HG03175 (cell line): Measurements from ENCODE around the gene S100A12.

ENCODE experiments used
- ATAC-seq: cut with Tn5 transposase; IDR thresholded peaks from one replicate; pipeline ENCODE4 v1.9.1; 2021; ENCODE audit warnings: mild to moderate bottlenecking, moderate library complexity; ENCODE audit not compliant: unreplicated experiment

The S100A12 gene

DNA sequence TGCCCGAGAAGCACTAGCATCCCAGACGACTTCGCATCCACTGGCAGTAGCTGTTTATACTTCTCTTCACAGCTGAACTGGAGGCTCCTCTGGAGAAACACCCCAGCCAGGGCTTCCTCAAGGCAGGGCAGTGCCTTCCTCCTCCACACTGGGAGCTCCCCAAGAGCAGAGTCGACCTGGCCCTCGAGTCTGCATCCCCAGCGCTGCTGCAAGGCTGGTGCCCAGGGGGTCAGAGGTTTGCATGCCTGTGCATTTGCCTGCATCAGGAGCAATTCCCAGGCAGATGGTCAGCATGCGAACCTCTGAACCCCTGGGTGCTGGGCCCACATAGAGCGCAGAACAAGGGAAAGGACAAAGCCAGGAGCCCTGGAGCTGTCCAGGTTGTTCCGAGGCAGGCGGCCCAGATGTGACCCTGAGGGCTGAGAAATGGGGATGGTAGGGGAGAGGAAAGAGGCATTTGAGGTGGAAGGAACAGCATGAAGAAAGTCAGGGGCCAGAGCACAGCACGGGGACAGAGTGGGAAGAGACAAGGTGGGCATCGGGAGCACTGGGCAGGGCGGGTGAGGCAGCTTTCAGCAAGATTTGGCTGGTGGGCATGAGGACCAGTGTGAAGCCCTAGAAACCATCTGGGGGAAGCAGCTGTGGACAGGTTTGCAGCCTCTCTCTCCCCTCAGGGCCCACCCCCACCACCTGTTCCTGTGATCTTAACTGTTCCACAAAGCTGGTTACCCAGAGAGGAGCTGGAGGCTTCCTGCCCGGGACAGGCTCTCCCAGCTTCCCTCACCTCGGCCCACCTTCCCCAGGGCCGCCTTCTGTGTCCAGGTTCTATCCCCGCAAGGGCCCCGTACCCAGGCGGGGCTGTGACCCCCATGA lies 21.9 kb upstream of the S100A12 start:
- no peak for ATAC-seq

DNA sequence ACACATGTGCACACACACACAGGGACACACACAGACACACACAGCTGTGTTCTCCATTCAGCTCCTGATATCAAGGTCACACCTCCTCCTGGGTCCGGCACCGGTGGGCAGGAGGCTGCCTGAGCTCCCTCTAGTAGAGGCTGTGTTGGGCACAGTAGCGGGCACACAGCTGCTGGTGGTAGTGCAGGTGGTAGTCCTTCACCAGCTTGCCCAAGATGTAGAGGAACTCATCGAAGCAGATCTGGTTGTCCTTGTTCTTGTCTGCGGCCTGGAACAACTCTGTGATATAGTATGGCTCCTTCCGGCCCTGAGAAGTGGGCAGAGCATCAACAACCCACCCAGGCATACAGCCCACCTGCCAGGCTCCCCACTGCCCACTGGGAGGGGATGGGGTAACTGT lies 21.0 kb upstream of the S100A12 start:
- ATAC-seq, result no peak

DNA sequence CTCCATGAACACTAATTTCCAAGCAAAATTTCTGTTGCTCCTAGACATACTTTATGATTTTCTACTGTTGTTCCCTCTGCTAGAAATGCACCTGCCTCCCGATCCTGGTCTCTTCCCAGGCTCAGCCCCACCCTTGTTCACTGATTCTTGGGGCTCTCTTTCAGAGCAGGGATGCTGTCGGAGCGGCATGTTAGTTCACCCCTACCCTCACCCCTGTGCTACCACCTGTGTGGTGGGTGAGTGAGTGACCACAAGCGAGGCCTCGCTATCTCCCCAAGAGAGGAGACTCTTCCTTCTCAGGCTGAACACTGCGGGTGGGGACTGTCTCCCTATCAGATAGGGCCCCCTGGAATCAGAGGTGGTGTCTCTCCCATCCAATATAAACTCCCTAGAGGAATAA lies 20.4 kb upstream of the S100A12 start:
- no peak for ATAC-seq

DNA sequence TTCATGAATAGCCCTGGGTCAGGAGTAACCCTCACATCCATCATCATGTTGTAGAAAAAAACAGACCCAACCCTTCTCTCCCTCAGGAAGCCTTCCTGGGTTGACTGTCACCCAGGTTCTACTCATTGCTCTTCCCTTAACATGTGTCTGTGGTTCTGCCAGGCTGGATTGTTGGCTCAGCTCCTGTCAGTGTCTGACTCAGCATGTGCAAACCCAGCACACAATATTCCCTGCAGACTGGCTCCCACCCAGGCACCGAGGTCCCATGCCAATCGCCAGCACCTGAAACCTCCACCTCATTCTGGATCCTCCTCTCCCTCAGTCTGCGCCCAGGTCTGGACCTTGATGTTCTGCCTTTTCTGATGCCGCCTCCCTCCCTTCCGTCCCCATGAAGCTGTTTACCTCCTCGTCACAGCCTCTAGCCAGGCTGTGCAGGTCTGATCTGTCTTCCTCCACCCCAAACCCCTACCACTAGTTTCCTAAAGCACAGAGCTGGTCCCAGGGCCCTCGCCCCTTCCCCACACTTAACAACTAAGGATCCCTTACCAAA lies 19.8 kb upstream of the S100A12 start:
- no peak for ATAC-seq

GRCh38 chr1:153394391-153394790 lies 19.0 kb upstream of the S100A12 start:
- no peak for ATAC-seq

- no peak for ATAC-seq
These were observed 18.5 kb upstream of the S100A12 start for GRCh38 chr1:153393926-153394325.

DNA sequence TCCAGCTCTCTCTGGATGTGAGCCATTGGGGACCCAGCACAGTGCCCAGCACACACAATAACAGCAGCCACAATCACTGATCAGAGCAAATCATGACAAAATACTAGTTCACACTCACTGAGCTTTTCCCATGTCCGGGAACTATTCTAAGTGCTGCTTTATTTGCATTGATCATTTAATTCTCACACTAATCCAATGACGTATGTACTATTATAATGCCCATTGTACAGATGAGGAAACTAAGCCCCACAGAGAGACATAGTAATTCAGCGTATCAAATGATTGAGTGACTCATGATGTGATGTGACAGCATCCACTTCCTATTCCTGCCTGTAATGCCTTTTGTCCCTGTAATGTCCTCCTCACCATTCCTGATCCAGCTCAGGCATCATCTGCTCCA lies 17.4 kb upstream of the S100A12 start:
- ATAC-seq, result no peak

DNA sequence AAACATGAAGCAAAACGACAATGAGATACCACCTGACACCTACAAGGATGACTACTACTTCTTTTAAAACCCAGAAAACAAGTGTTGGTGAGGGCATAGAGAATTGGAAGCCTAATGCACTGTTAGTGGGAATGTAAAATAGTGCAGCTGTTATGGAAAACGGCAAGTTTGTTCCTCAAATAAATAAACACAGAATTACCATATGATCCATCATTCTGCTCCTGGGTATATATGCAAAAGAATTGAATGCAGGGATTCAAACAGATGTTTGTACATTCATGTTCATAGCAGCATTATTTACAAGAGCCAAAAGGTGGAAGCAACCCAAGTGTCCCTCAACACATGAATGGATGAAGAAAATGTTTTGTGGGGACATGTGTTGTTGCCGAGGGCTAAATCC lies 16.8 kb upstream of the S100A12 start:
- no peak for ATAC-seq

DNA sequence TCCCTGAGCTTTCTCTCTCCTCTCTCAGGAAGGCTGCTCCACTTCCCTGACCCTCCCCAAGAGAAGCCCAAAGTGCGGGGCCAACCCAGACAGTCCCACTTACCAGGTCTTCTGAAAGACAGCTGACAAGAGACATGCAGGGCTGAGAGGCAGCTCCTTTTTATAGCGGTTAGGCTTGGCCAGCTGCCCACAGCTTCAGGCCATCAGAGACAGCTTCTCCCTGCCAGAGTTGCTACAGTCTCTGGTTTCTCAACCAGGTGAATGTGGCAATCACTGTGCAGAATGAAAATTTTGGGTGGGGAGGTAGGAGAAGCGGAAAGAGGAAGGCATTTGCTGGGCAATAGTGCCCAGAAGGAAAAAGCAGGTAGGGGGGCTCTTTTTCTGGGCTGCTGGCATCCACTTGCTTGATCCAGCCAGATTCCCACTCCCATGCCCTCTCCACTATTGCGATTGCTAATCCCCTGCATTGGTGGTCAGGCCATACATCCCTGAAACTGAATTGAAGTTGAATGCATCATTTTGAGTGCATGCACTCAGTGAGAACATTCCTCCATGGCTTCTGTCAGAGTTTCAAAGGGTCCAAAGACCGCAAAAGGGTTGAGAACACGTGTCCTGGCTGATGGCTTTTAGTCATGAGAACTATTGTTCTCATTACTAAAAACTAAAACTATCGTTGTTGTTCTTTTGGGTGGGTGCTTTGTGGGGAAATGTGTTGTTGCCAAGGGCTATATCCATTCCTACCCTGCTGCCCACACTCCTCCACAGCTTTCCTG lies 15.7 kb upstream of the S100A12 start, which contains the start of gene S100A8:
Gene S100A8 (minus strand): TSS at position 136 of the 773 bp plus-strand sequence. CDS start 538 bp downstream, outside the sequence.
- ATAC-seq, result no peak

DNA sequence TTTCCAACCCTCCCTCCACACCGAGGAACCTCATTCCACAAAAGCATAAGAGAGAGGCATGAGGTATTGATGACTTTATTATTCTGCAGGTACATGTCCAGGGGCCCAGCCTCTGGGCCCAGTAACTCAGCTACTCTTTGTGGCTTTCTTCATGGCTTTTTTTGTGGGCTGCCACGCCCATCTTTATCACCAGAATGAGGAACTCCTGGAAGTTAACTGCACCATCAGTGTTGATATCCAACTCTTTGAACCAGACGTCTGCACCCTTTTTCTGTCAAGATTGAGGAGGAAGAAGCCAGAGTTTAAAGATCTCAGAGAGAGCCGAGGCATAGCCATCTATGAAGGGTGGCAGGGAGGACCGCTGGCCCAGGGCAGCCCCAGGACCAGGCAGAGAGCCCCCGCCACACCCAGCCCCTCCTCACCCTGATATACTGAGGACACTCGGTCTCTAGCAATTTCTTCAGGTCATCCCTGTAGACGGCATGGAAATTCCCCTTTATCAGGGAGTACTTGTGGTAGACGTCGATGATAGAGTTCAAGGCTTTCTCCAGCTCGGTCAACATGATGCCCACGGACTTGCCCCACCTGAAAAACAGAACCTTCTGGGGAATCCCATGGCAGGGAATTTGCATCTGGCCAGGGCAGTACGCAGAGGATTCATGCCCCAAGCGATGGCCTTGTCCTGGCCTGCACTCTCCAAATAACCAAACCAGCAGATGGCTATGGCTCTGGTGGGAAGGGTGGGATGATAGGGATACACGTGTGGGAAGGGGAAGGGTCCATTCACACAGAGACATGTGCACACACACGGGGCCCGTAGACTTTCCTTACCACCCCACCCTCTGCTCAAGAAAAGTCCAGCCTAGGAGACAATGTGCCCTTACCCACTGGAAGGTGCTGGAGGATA lies 14.8 kb upstream of the S100A12 start:
- no peak for ATAC-seq

DNA sequence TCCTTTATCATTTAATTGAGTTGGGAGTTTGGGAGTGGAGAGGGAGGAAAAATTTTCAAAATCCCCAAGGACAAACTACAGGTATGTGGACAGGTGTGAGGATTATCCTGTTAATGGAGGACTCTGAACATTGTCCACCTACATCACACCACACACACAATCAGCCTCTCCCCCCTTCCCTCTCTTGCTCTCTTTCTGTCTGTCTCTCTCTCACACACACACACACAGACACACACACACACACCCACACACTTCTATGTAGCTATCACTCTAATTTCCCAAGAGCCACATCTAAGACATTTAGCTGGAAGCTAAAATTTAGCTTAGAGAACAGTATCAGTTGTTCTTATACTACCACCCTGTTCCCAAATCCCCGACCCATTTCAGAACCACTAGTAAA lies 14.0 kb upstream of the S100A12 start:
- no peak for ATAC-seq

DNA sequence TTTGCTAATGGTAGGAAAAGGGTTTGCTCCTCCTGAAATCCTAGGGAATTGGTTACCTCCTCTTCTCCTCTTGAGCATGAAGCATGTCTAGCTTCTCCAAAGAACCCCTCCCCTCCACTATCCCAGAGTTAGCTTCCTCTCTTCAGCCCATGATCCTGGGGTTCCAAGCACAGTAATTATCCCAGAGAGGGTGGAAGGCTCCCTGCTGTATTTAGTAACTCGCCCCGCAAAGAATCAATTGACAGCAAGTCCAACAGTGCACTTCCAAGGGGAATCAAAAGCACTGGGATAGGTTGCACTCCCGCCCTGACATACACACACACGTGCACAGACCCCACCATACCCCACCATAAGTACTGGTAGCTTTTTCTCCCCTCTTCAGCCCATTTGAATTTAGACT lies 12.4 kb upstream of the S100A12 start:
- no peak for ATAC-seq

DNA sequence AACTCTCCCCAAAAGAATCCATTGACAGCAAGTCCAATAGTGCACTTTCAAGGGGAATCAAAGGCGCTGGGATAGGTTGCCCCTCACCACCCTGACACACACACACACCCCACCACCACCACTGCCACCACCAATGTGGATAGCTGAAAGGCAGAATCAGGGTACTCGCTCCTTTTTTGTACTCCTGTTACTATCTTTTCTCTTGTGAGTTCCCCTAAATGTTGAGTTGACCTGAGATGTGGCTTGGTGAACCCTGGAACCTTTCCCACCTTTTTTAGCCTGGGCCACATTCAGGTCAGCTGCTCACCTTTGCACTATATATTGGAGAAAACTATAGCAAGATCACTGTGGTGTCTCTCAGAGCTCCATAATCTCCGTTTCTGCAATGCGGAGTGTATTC lies 11.6 kb upstream of the S100A12 start:
- ATAC-seq, result no peak

DNA sequence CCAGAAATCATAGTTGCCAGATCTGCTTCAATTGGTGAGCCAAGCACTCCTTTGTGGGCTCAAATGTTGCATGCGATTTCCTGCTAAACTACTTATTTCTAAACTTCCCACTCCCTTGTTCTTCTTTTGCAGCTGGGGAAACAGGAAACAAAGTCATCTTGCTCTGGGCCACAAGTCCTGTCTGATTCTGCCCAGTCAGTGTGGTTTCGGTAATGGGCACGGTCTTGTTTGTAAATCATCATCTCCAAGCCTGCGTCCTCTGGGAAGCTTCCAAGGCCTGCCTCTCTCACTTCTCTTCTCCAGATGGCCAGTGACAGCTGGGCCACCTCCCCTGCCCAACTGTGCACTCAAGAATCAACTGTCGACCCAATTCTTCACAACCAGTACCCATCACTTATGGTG lies 11.1 kb upstream of the S100A12 start:
- ATAC-seq, result no peak

- ATAC-seq, result no peak
These were observed 9.6 kb upstream of the S100A12 start for GRCh38 chr1:153384958-153385580.

- no peak for ATAC-seq
These were observed 5.3 kb upstream of the S100A12 start for GRCh38 chr1:153380711-153381110.

GRCh38 chr1:153379591-153379990 lies 4.2 kb upstream of the S100A12 start:
- ATAC-seq, result no peak

GRCh38 chr1:153374071-153374470 lies 1.4 kb downstream of the S100A12 start:
- ATAC-seq, result no peak

DNA sequence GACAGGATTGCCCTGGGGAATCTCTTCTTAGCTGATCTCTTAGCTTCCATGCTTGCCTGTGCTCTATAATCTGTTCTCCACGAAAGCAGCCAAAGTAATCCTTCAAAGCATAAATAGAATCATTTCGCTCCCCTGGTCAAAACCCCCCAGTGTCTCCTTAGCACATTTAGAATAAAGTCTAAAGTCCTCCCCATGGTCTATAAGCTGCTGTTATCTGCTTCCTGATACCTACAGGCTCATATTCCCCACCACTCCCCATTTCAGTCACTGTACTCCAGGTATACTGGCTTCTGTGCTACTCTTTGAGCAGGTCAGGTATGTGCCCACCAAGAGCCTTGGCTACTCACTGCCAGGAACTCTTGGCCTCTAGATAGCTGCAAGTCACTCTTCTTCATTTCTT lies 2.9 kb downstream of the S100A12 start:
- no peak for ATAC-seq

DNA sequence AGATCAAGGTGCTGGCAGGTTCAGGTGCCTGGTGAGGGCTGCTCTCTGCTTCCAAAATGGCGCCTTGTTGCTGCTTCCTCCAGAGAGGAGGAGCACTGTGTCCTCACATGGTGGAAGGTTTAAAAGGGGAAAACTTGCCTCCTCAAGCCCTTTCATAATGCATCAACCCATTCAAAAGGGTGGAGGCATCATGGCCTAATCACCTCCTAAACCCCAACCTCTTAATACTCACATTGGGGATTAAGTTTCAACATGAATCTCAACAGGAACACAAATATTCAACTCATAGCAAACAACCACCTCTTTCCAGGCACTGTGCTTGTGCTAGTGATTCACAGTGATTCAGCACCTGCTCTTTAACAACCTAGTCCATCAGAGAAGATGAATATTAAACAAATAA lies 4.2 kb downstream of the S100A12 start:
- ATAC-seq, result no peak
